PC-3 (cell line): ENCODE measurements around the gene MUC6.

Source experiments
- EZH2 ChIP-seq: fragments of 300-600 bp; sonication (generic); IDR thresholded peaks from one replicate; pipeline ENCODE4 v1.6.1; 2017; ENCODE audit warnings: antibody characterized with exemption, mild to moderate bottlenecking, low read length; ENCODE audit not compliant: unreplicated experiment
- EZH2phosphoT487 ChIP-seq: fragments of 300-600 bp; sonication (generic); IDR thresholded peaks from 2 replicates; pipeline ENCODE4 v1.6.1; 2018; ENCODE audit warnings: mild to moderate bottlenecking, antibody characterized with exemption, low read length, borderline replicate concordance
- TF ChIP-seq, protein P1 (sequence below): fragments of 300-600 bp; sonication (generic); conservative IDR thresholded peaks from 2 replicates; pipeline ENCODE4 v1.5.1; 2017; ENCODE audit warnings: antibody characterized with exemption, low read depth, mild to moderate bottlenecking, low read length

DNA sequence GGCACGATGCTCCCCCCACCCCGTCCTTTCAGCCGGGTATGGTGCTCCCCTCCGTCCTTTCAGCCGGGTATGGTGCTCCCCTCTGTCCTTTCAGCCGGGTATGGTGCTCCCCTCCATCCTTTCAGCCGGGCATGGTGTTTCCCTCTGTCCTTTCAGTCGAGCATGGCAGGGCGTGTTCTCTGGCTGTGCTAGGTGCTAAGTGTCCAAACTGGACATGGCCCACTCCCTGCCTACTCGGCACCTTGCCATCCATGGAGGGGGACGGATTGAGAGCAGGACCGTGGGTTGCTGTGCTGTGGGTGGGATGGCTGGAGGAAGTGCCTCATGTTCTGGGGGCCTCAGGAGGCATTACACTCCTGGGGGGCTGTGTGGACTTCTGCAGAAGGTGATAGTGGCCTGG, 45.5 kb downstream of the MUC6 start:
- TF ChIP-seq, protein P1, sequence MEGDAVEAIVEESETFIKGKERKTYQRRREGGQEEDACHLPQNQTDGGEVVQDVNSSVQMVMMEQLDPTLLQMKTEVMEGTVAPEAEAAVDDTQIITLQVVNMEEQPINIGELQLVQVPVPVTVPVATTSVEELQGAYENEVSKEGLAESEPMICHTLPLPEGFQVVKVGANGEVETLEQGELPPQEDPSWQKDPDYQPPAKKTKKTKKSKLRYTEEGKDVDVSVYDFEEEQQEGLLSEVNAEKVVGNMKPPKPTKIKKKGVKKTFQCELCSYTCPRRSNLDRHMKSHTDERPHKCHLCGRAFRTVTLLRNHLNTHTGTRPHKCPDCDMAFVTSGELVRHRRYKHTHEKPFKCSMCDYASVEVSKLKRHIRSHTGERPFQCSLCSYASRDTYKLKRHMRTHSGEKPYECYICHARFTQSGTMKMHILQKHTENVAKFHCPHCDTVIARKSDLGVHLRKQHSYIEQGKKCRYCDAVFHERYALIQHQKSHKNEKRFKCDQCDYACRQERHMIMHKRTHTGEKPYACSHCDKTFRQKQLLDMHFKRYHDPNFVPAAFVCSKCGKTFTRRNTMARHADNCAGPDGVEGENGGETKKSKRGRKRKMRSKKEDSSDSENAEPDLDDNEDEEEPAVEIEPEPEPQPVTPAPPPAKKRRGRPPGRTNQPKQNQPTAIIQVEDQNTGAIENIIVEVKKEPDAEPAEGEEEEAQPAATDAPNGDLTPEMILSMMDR: no peak
- TF ChIP-seq EZH2: no peak
- TF ChIP-seq EZH2phosphoT487: no peak
